Caco-2 (cell line): Measurements from ENCODE around the gene CDK7. TPM values are rescaled to one million over a fixed set of nuclear protein-coding genes. Genes with fewer than 3 reads are reported as not detected.
"Not testable (repeated sequence)": the region's sequence is repeated elsewhere in the genome, so short reads cannot be mapped to it uniquely, and the experiment has no call there.

Experiments used
- BruUV-seq: library from RNA; stranded (reverse); fragments of 400-500 nt; replicated peaks from 2 replicates; lab custom pipeline; 2021; lab: Mats Ljungman, UMichigan
- CTCF ChIA-PET: fragments of 300-600 bp; sonication (Branson Sonifier 250); formaldehyde crosslinking; loops from one replicate; lab custom pipeline; 2022; ENCODE audit warnings: antibody characterized with exemption; lab: Charles Lee
- POLR2A ChIA-PET: fragments of 300-600 bp; sonication (Branson Sonifier 250); formaldehyde crosslinking; loops from one replicate; lab custom pipeline; 2022; ENCODE audit warnings: antibody characterized with exemption; lab: Charles Lee
- DNase-seq, 2 experiments: peaks; one replicate each; pipeline versions ENCODE4 v3.0.0 to v3.0.0-alpha.2; 2020 to 2022
- H3K27me3 ChIP-seq: replicated peaks from 2 replicates; pipeline ENCODE4 v1.6.0; 2011; ENCODE audit warnings: low read length; ENCODE audit not compliant: control insufficient read depth, insufficient read depth
- H3K36me3 ChIP-seq: 2 replicates; pipeline ENCODE4 v1.5.1; 2011; ENCODE audit warnings: low read length; ENCODE audit not compliant: control insufficient read depth, insufficient read depth
- H3K4me1 ChIP-seq: fragments of 250-450 bp; sonication (Bioruptor Pico); 2 replicates; pipeline ENCODE4 v1.5.1; 2020; ENCODE audit warnings: mild to moderate bottlenecking
- H3K4me3 ChIP-seq: 2 replicates; pipeline ENCODE4 v1.5.1; 2011; ENCODE audit warnings: low read depth, mild to moderate bottlenecking, control low read depth, low read length
- H3K9me3 ChIP-seq: fragments of 250-450 bp; sonication (Bioruptor Pico); 2 replicates; pipeline ENCODE4 v1.5.1; 2020; ENCODE audit warnings: mild to moderate bottlenecking, moderate library complexity
- H3K27ac Mint-ChIP-seq: one replicate; pipeline ENCODE4 v1.8.0; 2022; ENCODE audit warnings: mixed read lengths; ENCODE audit not compliant: unreplicated experiment
- H3K27me3 Mint-ChIP-seq: one replicate; pipeline ENCODE4 v1.8.0; 2022; ENCODE audit warnings: mixed read lengths; ENCODE audit not compliant: insufficient read depth, unreplicated experiment
- H3K36me3 Mint-ChIP-seq: one replicate; pipeline ENCODE4 v1.8.0; 2022; ENCODE audit warnings: mild to moderate bottlenecking, mixed read lengths; ENCODE audit not compliant: insufficient read depth, unreplicated experiment
- H3K4me1 Mint-ChIP-seq: one replicate; pipeline ENCODE4 v1.8.0; 2022; ENCODE audit warnings: low read depth, mixed read lengths; ENCODE audit not compliant: unreplicated experiment
- H3K4me3 Mint-ChIP-seq: one replicate; pipeline ENCODE4 v1.8.0; 2022; ENCODE audit warnings: mild to moderate bottlenecking, moderate library complexity, mixed read lengths; ENCODE audit not compliant: unreplicated experiment
- H3K9me3 Mint-ChIP-seq: one replicate; pipeline ENCODE4 v1.8.0; 2022; ENCODE audit warnings: mixed read lengths; ENCODE audit not compliant: unreplicated experiment
- intact Hi-C: fragments of 100-400 bp; cut with micrococcal nuclease; formaldehyde crosslinking; loops from one replicate; pipeline ENCODE4 v1.10.0; 2022; ENCODE audit not compliant: unreplicated experiment
- total RNA-seq: library from RNA; stranded (reverse); gene quantifications from 2 replicates; pipeline ENCODE4 v1.2.3, GENCODE V29; 2022
- TF ChIP-seq, protein P1 (sequence below), 2 experiments: fragments of 200-600 bp in 1 of 2; IDR thresholded peaks; 1 replicate in 1 of 2; 2 replicates in 1 of 2; pipeline versions ENCODE4 v1.5.1 to v1.8.0; 2011 to 2022; ENCODE audit warnings: antibody characterized with exemption in 1 of 2, control low read depth in 1 of 2, inconsistent platforms in 1 of 2, low read depth in 1 of 2, low read length in 1 of 2, mild to moderate bottlenecking in 1 of 2, moderate library complexity in 1 of 2; ENCODE audit not compliant: insufficient read depth in 1 of 2, severe bottlenecking in 1 of 2, unreplicated experiment in 1 of 2

The CDK7 gene
- total RNA-seq, 1 experiment from 2014 or later, result 90.5 TPM

DNA sequence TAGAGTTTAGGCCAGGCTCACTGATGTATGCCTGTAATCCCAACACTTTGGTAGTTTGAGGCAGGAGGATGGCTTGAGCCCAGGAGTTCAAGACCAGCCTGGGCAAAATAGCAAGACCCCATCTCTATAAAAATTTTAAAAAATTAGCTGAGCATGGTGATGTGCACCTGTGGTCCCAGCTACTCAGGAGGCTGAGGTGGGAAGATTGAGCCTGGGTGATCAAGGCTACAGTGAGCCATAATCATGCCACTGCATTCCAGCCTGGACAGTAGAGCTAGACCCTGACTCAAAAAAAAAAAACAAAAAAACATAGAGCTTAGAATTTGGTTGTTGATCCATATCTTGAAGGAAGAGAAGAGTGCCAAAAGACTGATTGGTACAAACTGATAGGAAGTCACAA is 14.7 kb upstream of the CDK7 start:
- no TSS peak for BruUV-seq
- H3K4me1 Mint-ChIP-seq, result peaks cover 8% of the 10 kb centered on the region
- peak overlapping the region; percentile 58 for H3K27ac Mint-ChIP-seq
- H3K4me3 Mint-ChIP-seq, result no peak overlapping the region
- intact Hi-C loops, result loop anchor here (5.0 kb wide), 1 partner anchor 112 kb away; the partner anchor contains the start of gene CCDC125
- Histone ChIP-seq H3K4me1 (peaks cover 16% of the 10 kb centered on the region), H3K36me3 (peaks cover 1% of the 10 kb centered on the region; the same call in 1 of the 2 replicates), H3K9me3 (no peaks in the 10 kb centered on the region), H3K4me3 (no peak overlapping the region), H3K27me3 (no peaks in the 10 kb centered on the region)
- ChIA-PET POLR2A (interaction anchor here (0.6 kb wide), 1 partner anchor 179 kb away, joined by 10 read pairs; no protein-coding TSS in a partner anchor), CTCF (no interaction called here)
- H3K27me3 Mint-ChIP-seq, result no peaks in the 10 kb centered on the region
- DNase-seq, result no peak
- peaks cover 29% of the 10 kb centered on the region for H3K36me3 Mint-ChIP-seq
- no peaks in the 10 kb centered on the region for H3K9me3 Mint-ChIP-seq
- TF ChIP-seq, protein P1, sequence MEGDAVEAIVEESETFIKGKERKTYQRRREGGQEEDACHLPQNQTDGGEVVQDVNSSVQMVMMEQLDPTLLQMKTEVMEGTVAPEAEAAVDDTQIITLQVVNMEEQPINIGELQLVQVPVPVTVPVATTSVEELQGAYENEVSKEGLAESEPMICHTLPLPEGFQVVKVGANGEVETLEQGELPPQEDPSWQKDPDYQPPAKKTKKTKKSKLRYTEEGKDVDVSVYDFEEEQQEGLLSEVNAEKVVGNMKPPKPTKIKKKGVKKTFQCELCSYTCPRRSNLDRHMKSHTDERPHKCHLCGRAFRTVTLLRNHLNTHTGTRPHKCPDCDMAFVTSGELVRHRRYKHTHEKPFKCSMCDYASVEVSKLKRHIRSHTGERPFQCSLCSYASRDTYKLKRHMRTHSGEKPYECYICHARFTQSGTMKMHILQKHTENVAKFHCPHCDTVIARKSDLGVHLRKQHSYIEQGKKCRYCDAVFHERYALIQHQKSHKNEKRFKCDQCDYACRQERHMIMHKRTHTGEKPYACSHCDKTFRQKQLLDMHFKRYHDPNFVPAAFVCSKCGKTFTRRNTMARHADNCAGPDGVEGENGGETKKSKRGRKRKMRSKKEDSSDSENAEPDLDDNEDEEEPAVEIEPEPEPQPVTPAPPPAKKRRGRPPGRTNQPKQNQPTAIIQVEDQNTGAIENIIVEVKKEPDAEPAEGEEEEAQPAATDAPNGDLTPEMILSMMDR (IDR thresholded peaks at IDR 0.05; ENCODE audit: insufficient read depth in 1 of 2, low read depth in 1 of 2, low read length in 1 of 2, severe bottlenecking in 1 of 2, unreplicated experiment in 1 of 2), result no peak

DNA sequence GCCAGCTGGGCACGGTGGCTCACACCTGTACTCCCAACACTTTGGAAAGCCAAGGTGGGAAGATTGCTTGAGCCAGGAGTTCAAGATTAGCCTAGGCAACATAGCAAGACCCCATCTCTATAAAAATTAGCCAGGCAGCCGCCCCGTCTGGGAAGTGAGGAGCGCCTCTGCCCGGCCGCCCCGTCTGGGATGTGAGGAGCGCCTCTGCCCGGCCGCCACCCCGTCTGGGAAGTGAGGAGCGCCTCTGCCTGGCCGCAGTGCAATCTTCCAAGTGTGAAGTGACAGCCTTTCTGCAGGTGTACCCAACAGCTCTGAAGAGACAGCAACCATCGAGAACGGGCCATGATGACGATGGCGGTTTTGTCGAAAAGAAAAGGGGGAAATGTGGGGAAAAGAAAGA is 14.3 kb upstream of the CDK7 start:
- POLR2A ChIA-PET, result interaction anchor here (0.6 kb wide), 1 partner anchor 178 kb away, joined by 10 read pairs; no protein-coding TSS in a partner anchor

DNA sequence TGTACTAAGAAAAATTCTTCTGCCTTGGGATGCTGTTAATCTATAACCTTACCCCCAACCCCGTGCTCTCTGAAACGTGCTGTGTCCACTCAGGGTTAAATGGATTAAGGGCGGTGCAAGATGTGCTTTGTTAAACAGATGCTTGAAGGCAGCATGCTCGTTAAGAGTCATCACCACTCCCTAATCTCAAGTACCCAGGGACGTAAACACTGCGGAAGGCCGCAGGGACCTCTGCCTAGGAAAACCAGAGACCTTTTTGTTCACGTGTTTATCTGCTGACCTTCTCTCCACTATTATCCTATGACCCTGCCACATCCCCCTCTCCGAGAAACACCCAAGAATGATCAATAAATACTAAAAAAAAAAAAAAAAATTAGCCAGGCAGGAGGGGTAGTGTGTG is 13.9 kb upstream of the CDK7 start:
- H3K36me3 ChIP-seq, H3K4me3 ChIP-seq, intact Hi-C loops, CTCF ChIA-PET, H3K27me3 ChIP-seq, H3K27ac Mint-ChIP-seq, H3K27me3 Mint-ChIP-seq, DNase-seq, H3K4me1 Mint-ChIP-seq, H3K9me3 Mint-ChIP-seq, H3K9me3 ChIP-seq, H3K4me3 Mint-ChIP-seq, POLR2A ChIA-PET, BruUV-seq: not testable (repeated sequence)
- H3K4me1 ChIP-seq, result peaks cover 17% of the 10 kb centered on the region
- peaks cover 38% of the 10 kb centered on the region for H3K36me3 Mint-ChIP-seq

More for the DNA sequence above, 14.3 kb upstream of the CDK7 start:
- H3K4me1 Mint-ChIP-seq, H3K36me3 ChIP-seq, H3K9me3 Mint-ChIP-seq, BruUV-seq, H3K4me3 Mint-ChIP-seq, H3K27me3 ChIP-seq, CTCF ChIA-PET, H3K4me3 ChIP-seq, DNase-seq, H3K9me3 ChIP-seq, intact Hi-C loops, H3K27me3 Mint-ChIP-seq: not testable (repeated sequence)
- peaks cover 16% of the 10 kb centered on the region for H3K4me1 ChIP-seq
- Mint-ChIP-seq H3K36me3 (peaks cover 33% of the 10 kb centered on the region), H3K27ac (peak overlapping the region; percentile 58)

DNA sequence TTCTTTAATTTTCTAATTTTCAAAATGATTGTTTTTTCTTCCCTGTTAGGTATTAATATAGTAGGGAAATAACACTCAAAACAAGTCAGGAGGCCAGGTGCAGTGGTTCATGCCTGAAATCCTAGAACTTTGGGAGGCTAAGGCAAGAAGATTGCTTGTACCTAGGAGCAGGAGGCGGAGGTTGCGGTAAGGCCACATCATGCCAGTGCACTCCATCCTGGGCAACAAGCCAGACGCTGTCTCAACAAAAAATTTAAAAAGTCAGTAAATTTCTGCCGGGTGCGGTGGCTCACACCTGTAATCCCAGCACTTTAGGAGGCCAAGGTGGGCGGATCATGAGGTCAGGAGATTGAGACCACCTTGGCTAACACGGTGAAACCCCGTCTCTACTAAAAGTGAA is 10.2 kb upstream of the CDK7 start:
- no TSS peak for BruUV-seq
- TF ChIP-seq, protein P1 (IDR thresholded peaks at IDR 0.05; ENCODE audit: insufficient read depth in 1 of 2, low read depth in 1 of 2, low read length in 1 of 2, severe bottlenecking in 1 of 2, unreplicated experiment in 1 of 2), result no peak
- CTCF ChIA-PET, result no interaction called here

More for the DNA sequence above, 10.2 kb upstream of the CDK7 start:
- Histone ChIP-seq H3K4me3 (no peak overlapping the region), H3K4me1 (peaks cover 18% of the 10 kb centered on the region; the same call in 1 of the 2 replicates), H3K9me3 (no peaks in the 10 kb centered on the region), H3K36me3 (peaks cover 1% of the 10 kb centered on the region; the same call in 1 of the 2 replicates), H3K27me3 (no peaks in the 10 kb centered on the region)
- DNase-seq, result no peak
- no peak overlapping the region for H3K4me3 Mint-ChIP-seq
- POLR2A ChIA-PET, result no interaction called here
- H3K4me1 Mint-ChIP-seq, result peaks cover 8% of the 10 kb centered on the region
- peaks cover 47% of the 10 kb centered on the region for H3K36me3 Mint-ChIP-seq
- no peaks in the 10 kb centered on the region for H3K27me3 Mint-ChIP-seq
- H3K9me3 Mint-ChIP-seq, result no peaks in the 10 kb centered on the region
- no peak overlapping the region for H3K27ac Mint-ChIP-seq
- intact Hi-C loops, result no loop called here
